ENCODE data around the gene EML4.

DNA sequence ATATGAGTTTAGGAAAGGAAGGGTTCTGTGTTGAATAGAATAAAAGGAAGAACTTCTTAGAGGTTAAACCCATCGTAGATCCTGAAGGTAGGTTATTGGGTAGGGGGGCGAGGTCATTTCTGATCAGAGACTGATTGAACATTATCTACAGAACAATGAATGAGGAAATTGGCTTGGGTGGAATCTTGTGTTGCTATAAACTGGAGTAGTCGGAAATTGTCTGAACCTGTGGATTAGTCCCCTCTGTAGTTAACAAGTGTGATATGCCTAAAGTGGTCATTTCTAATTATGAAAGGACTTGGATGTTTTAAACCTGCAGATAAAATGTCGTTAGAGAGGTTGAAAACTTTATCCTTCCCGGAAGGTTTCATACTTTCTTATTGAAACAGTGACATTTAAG, 42.1 kb downstream of the EML4 start:
- TF ChIP-seq TARDBP (CRISPR knock-in tag; IDR thresholded peaks at IDR 0.05) (no peak), MLLT10 (CRISPR knock-in tag; IDR thresholded peaks at IDR 0.05) (no peak), ZSCAN30 (CRISPR knock-in tag; IDR thresholded peaks at IDR 0.05) (no peak), ZNF354B (CRISPR knock-in tag; IDR thresholded peaks at IDR 0.05) (no peak), ZNF292 (CRISPR knock-in tag; IDR thresholded peaks at IDR 0.05; ENCODE audit: borderline replicate concordance, low read depth) (no peak), ZNF337 (CRISPR knock-in tag; IDR thresholded peaks at IDR 0.05; ENCODE audit: borderline replicate concordance, low read depth) (no peak), POLR2G (IDR thresholded peaks at IDR 0.05; ENCODE audit: low read depth, low read length) (no peak)
- TF ChIP-seq, protein P1, sequence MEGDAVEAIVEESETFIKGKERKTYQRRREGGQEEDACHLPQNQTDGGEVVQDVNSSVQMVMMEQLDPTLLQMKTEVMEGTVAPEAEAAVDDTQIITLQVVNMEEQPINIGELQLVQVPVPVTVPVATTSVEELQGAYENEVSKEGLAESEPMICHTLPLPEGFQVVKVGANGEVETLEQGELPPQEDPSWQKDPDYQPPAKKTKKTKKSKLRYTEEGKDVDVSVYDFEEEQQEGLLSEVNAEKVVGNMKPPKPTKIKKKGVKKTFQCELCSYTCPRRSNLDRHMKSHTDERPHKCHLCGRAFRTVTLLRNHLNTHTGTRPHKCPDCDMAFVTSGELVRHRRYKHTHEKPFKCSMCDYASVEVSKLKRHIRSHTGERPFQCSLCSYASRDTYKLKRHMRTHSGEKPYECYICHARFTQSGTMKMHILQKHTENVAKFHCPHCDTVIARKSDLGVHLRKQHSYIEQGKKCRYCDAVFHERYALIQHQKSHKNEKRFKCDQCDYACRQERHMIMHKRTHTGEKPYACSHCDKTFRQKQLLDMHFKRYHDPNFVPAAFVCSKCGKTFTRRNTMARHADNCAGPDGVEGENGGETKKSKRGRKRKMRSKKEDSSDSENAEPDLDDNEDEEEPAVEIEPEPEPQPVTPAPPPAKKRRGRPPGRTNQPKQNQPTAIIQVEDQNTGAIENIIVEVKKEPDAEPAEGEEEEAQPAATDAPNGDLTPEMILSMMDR (CRISPR knock-in tag; IDR thresholded peaks at IDR 0.05) = no peak
- TF ChIP-seq, protein P2, sequence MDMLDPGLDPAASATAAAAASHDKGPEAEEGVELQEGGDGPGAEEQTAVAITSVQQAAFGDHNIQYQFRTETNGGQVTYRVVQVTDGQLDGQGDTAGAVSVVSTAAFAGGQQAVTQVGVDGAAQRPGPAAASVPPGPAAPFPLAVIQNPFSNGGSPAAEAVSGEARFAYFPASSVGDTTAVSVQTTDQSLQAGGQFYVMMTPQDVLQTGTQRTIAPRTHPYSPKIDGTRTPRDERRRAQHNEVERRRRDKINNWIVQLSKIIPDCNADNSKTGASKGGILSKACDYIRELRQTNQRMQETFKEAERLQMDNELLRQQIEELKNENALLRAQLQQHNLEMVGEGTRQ (IDR thresholded peaks at IDR 0.05; ENCODE audit: low read depth, low read length) = no peak
- TF ChIP-seq, protein P2 (CRISPR knock-in tag; IDR thresholded peaks at IDR 0.05; ENCODE audit: borderline replicate concordance) = no peak

Measured in HepG2 (cell line).